GM19025 (cell line): ENCODE data around the gene HMG20A.
A peak's percentile ranks its signal among the peaks of the same experiment; 100 is the strongest.

Experiments used
- ATAC-seq: cut with Tn5 transposase; IDR thresholded peaks from one replicate; pipeline ENCODE4 v1.9.1; 2021; ENCODE audit warnings: mild to moderate bottlenecking, low read depth, moderate library complexity; ENCODE audit not compliant: unreplicated experiment

HMG20A gene

GRCh38 chr15:77425104-77425503 lies 4.4 kb downstream of the HMG20A start:
- ATAC-seq: no peak

GRCh38 chr15:77426377-77426776 lies 5.7 kb downstream of the HMG20A start:
- no peak for ATAC-seq

GRCh38 chr15:77426871-77427270 lies 6.2 kb downstream of the HMG20A start:
- ATAC-seq: no peak

- no peak for ATAC-seq
Observed at GRCh38 chr15:77430213-77430612, 9.5 kb downstream of the HMG20A start.

- no peak for ATAC-seq
Observed at GRCh38 chr15:77430652-77431051, 10.0 kb downstream of the HMG20A start.

GRCh38 chr15:77436822-77437221 lies 16.1 kb downstream of the HMG20A start:
- no peak for ATAC-seq

- no peak for ATAC-seq
Observed at GRCh38 chr15:77437264-77437663, 16.6 kb downstream of the HMG20A start.

- ATAC-seq: peak; percentile 63
Observed at GRCh38 chr15:77440378-77440999, 19.8 kb downstream of the HMG20A start.

- ATAC-seq: no peak
Observed at GRCh38 chr15:77446840-77447390, 26.2 kb downstream of the HMG20A start.

- no peak for ATAC-seq
Observed at GRCh38 chr15:77454265-77454664, 33.6 kb downstream of the HMG20A start.

GRCh38 chr15:77454951-77455350 lies 34.3 kb downstream of the HMG20A start:
- ATAC-seq: no peak

- no peak for ATAC-seq
Observed at GRCh38 chr15:77455696-77456321, 35.1 kb downstream of the HMG20A start.

GRCh38 chr15:77456746-77457145 lies 36.1 kb downstream of the HMG20A start:
- no peak for ATAC-seq

- no peak for ATAC-seq
Observed at GRCh38 chr15:77457191-77457904, 36.7 kb downstream of the HMG20A start.

- ATAC-seq: no peak
Observed at GRCh38 chr15:77457905-77458265, 37.2 kb downstream of the HMG20A start.

GRCh38 chr15:77459031-77459430 lies 38.3 kb downstream of the HMG20A start:
- ATAC-seq: no peak

GRCh38 chr15:77461486-77461885 lies 40.8 kb downstream of the HMG20A start:
- ATAC-seq: no peak

GRCh38 chr15:77464129-77464865 lies 43.6 kb downstream of the HMG20A start:
- no peak for ATAC-seq

- ATAC-seq: no peak
Observed at GRCh38 chr15:77466521-77466920, 45.8 kb downstream of the HMG20A start.

- no peak for ATAC-seq
Observed at GRCh38 chr15:77468896-77469295, 48.2 kb downstream of the HMG20A start.

- ATAC-seq: no peak
Observed at GRCh38 chr15:77470235-77470634, 49.5 kb downstream of the HMG20A start.
